Natural killer cell (primary cell): Measurements from ENCODE around the gene SLAMF9. TPM values are rescaled to one million over a fixed set of nuclear protein-coding genes. Genes with fewer than 3 reads are reported as not detected.

Experiments used
- ATAC-seq, 3 donors: fragments of 150-1000 bp in 2 of 3; fragments of 200-7000 bp in 1 of 3; cut with Tn5 transposase; 1 replicate in 1 of 3; 2 replicates in 2 of 3; pipeline ENCODE4 v1.10.0; 2021; ENCODE audit warnings: mild to moderate bottlenecking in 2 of 3, moderate library complexity in 2 of 3
- DNase-seq, 2 donors: peaks; one replicate each; pipeline versions ENCODE4 v3.0.0 to v3.0.0-alpha.2; 2013 to 2021; ENCODE audit warnings: mixed read lengths in 1 of 2
- H3K27ac ChIP-seq: one replicate; pipeline ENCODE4 v1.5.1; 2013; ENCODE audit warnings: mild to moderate bottlenecking, low read length
- H3K27me3 ChIP-seq: one replicate; pipeline ENCODE4 v1.6.1; 2013; ENCODE audit warnings: low read length; ENCODE audit not compliant: control insufficient read depth, insufficient read depth
- H3K36me3 ChIP-seq: one replicate; pipeline ENCODE4 v1.6.1; 2013; ENCODE audit warnings: low read length; ENCODE audit not compliant: control insufficient read depth, insufficient read depth
- H3K4me1 ChIP-seq: one replicate; pipeline ENCODE4 v1.6.1; 2013; ENCODE audit warnings: low read length; ENCODE audit not compliant: control insufficient read depth, insufficient read depth
- H3K4me3 ChIP-seq: one replicate; pipeline ENCODE4 v1.5.1; 2013; ENCODE audit warnings: low read length
- H3K9me3 ChIP-seq: one replicate; pipeline ENCODE4 v1.6.1; 2013; ENCODE audit warnings: low read length; ENCODE audit not compliant: control insufficient read depth, insufficient read depth
- H3K27ac Mint-ChIP-seq, 2 donors: one replicate each; pipeline ENCODE4 v1.8.0; 2022; ENCODE audit warnings: mild to moderate bottlenecking in 2 of 2, mixed read lengths in 2 of 2, moderate library complexity in 1 of 2
- H3K27me3 Mint-ChIP-seq, 2 donors: one replicate each; pipeline ENCODE4 v1.8.0; 2022; ENCODE audit warnings: low read depth in 2 of 2, mixed read lengths in 2 of 2
- H3K36me3 Mint-ChIP-seq: one replicate; pipeline ENCODE4 v1.8.0; 2022; ENCODE audit warnings: mixed read lengths
- H3K4me1 Mint-ChIP-seq, 2 donors: one replicate each; pipeline ENCODE4 v1.8.0; 2022; ENCODE audit warnings: mixed read lengths in 2 of 2
- H3K4me3 Mint-ChIP-seq: one replicate; pipeline ENCODE4 v1.8.0; 2022; ENCODE audit warnings: mild to moderate bottlenecking, moderate library complexity, mixed read lengths
- H3K9me3 Mint-ChIP-seq, 2 donors: one replicate each; pipeline ENCODE4 v1.8.0; 2022; ENCODE audit warnings: mixed read lengths in 2 of 2
- CTCF ChIP-seq: fragments of 200-600 bp; IDR thresholded peaks from one replicate; pipeline ENCODE4 v1.8.0; 2022; ENCODE audit warnings: antibody characterized with exemption
- WGBS: methylation state at CpG from one replicate; pipeline ENCODE4 v1.1.7; 2013; ENCODE audit warnings: missing lambda C conversion rate; ENCODE audit not compliant: insufficient coverage; 5-methylcytosine and 5-hydroxymethylcytosine counted together
- intact Hi-C: fragments of 100-400 bp; cut with micrococcal nuclease; formaldehyde crosslinking; loops from one replicate; pipeline ENCODE4 v1.14.2; 2022
- total RNA-seq, 4 donors: library from RNA; stranded (reverse); fragments of 120-200 nt in 1 of 4; gene quantifications; one replicate each; pipeline versions ENCODE4 v1.2.3 to v1.2.4, GENCODE V29; 2013 to 2022

Gene SLAMF9
- total RNA-seq, 3 donors from 2014 or later (not counting 1 experiment from before 2014, with no cell fraction given), result not detected

DNA sequence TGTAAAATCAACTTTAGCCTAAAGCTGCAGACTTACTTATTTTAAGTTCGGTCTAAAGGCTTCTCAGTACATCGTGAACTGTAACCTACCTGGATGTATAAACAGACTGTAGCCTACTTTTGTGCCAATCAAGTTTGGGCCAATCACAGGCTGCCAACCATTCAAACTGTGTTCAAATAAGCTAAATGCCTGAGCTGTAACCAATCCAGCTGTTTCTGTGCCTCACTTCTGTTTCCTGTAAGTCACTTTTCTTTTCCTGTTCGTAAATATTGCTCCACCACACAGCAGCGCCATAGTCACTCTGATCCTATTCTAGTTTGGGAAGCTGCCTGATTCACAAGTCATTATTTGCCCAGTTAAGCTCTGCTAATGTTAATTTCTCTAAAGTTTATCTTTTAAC lies 37.5 kb upstream of the SLAMF9 start:
- peak in 1 of 2 donors; percentile 22 for DNase-seq
- Mint-ChIP-seq H3K4me3 (no peak overlapping the region), H3K27me3 (peaks cover 25 to 28% of the 10 kb centered on the region in 2 donors), H3K36me3 (no peaks in the 10 kb centered on the region), H3K4me1 (no peaks in the 10 kb centered on the region), H3K9me3 (no peaks in the 10 kb centered on the region), H3K27ac (no peak overlapping the region)
- no peak for TF ChIP-seq CTCF
- intact Hi-C loops, result no loop called here
- Histone ChIP-seq H3K4me1 (no peaks in the 10 kb centered on the region), H3K4me3 (no peak overlapping the region), H3K27ac (no peak overlapping the region), H3K9me3 (no peaks in the 10 kb centered on the region), H3K27me3 (peaks cover 4% of the 10 kb centered on the region), H3K36me3 (no peaks in the 10 kb centered on the region)
- ATAC-seq, result peak in 1 of 3 donors; percentile 28
- WGBS, result 43% methylated on average over 4 of the region's 4 CpGs

DNA sequence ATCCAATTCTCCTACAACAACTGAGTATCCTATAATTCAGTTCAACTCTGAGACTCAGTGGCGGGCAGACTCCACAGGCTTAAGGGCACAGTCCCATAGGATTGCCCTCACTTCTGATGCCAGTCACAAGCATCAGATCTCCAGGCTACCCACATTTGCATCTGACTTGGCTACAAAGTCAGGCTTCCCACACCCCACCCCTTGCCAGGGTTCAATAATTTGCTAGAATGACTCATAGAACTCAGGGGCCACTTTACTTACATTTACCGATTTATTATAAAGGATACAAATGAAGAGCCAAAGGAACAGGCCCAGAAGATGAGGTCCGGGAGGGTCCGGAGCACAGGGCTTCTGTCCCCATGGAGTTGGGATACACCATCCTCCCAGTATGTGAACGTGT lies 36.0 kb upstream of the SLAMF9 start:
- peaks cover 4% of the 10 kb centered on the region for H3K27me3 ChIP-seq
- H3K36me3 ChIP-seq, result no peaks in the 10 kb centered on the region
- no peak for TF ChIP-seq CTCF
- WGBS, result 88% methylated on average over 4 of the region's 5 CpGs
- no peak overlapping the region for H3K27ac ChIP-seq
- H3K4me1 ChIP-seq, result no peaks in the 10 kb centered on the region
- H3K27ac Mint-ChIP-seq, result no peak overlapping the region
- H3K27me3 Mint-ChIP-seq, result peaks cover 18 to 22% of the 10 kb centered on the region in 2 donors
- H3K9me3 ChIP-seq, result no peaks in the 10 kb centered on the region
- no peak overlapping the region for H3K4me3 ChIP-seq
- H3K4me1 Mint-ChIP-seq, result no peaks in the 10 kb centered on the region
- DNase-seq, result no peak
- H3K9me3 Mint-ChIP-seq, result no peaks in the 10 kb centered on the region
- H3K4me3 Mint-ChIP-seq, result no peak overlapping the region
- H3K36me3 Mint-ChIP-seq, result no peaks in the 10 kb centered on the region
- ATAC-seq, result no peak
- intact Hi-C loops, result no loop called here

- Mint-ChIP-seq H3K4me3 (no peak overlapping the region), H3K27me3 (peaks cover 15 to 25% of the 10 kb centered on the region in 2 donors), H3K36me3 (no peaks in the 10 kb centered on the region), H3K27ac (no peak overlapping the region), H3K4me1 (no peaks in the 10 kb centered on the region), H3K9me3 (no peaks in the 10 kb centered on the region)
- no peaks in the 10 kb centered on the region for H3K36me3 ChIP-seq
- H3K4me1 ChIP-seq, result no peaks in the 10 kb centered on the region
- no peak overlapping the region for H3K27ac ChIP-seq
- no peak overlapping the region for H3K4me3 ChIP-seq
- H3K9me3 ChIP-seq, result no peaks in the 10 kb centered on the region
- 88% methylated on average over 3 of the region's 3 CpGs for WGBS
- TF ChIP-seq CTCF, result no peak
- DNase-seq (no peak), ATAC-seq (no peak)
- H3K27me3 ChIP-seq, result peaks cover 4% of the 10 kb centered on the region
- intact Hi-C loops, result no loop called here
These were observed 35.5 kb upstream of the SLAMF9 start for GRCh38 chr1:159989581-159989980.

GRCh38 chr1:159988006-159988405 lies 34.0 kb upstream of the SLAMF9 start:
- Histone ChIP-seq H3K27me3 (peaks cover 4% of the 10 kb centered on the region), H3K4me1 (no peaks in the 10 kb centered on the region), H3K36me3 (no peaks in the 10 kb centered on the region), H3K4me3 (no peak overlapping the region), H3K9me3 (no peaks in the 10 kb centered on the region), H3K27ac (no peak overlapping the region)
- Mint-ChIP-seq H3K4me3 (no peak overlapping the region), H3K27ac (no peak overlapping the region), H3K9me3 (no peaks in the 10 kb centered on the region), H3K27me3 (peaks cover 10 to 30% of the 10 kb centered on the region in 2 donors), H3K36me3 (no peaks in the 10 kb centered on the region), H3K4me1 (no peaks in the 10 kb centered on the region)
- intact Hi-C loops, result no loop called here
- TF ChIP-seq CTCF, result no peak
- WGBS, result 70% methylated on average over 1 of the region's 1 CpG
- no peak for DNase-seq
- no peak for ATAC-seq
